GM23338 (cell line): ENCODE measurements around the gene LRRC2. TPM values are rescaled to one million over a fixed set of nuclear protein-coding genes. Genes with fewer than 3 reads are reported as not detected.

Source experiments
- ATAC-seq: fragments of 200-7000 bp; cut with Tn5 transposase; 3 replicates; pipeline ENCODE4 v1.9.1; 2020
- DNase-seq: peaks from one replicate; pipeline ENCODE4 v3.0.0-alpha.2; 2015; ENCODE audit warnings: low spot score
- H2AFZ ChIP-seq: fragments of 200-600 bp; sonication (generic); 2 replicates; pipeline ENCODE4 v1.8.0; 2016; ENCODE audit warnings: antibody characterized with exemption, mild to moderate bottlenecking, moderate library complexity
- H3F3A ChIP-seq: fragments of 200-600 bp; sonication (generic); replicated peaks from 2 replicates; pipeline ENCODE4 v1.8.0; 2017; ENCODE audit warnings: antibody characterized with exemption, mixed run types, low read depth
- H3K27ac ChIP-seq: fragments of 200-600 bp; sonication (generic); 2 replicates; pipeline ENCODE4 v1.6.1; 2016; ENCODE audit warnings: low read depth
- H3K27me3 ChIP-seq: fragments of 200-600 bp; sonication (generic); 2 replicates; pipeline ENCODE4 v1.8.0; 2016; ENCODE audit warnings: mild to moderate bottlenecking, mixed run types, moderate library complexity; ENCODE audit not compliant: insufficient read depth
- H3K36me3 ChIP-seq: fragments of 200-600 bp; sonication (generic); 2 replicates; pipeline ENCODE4 v1.8.0; 2016; ENCODE audit warnings: mild to moderate bottlenecking; ENCODE audit not compliant: insufficient read depth
- H3K4me1 ChIP-seq: fragments of 200-600 bp; sonication (generic); 2 replicates; pipeline ENCODE4 v1.8.0; 2016; ENCODE audit warnings: mild to moderate bottlenecking, moderate library complexity; ENCODE audit not compliant: insufficient read depth
- H3K4me2 ChIP-seq: fragments of 200-600 bp; sonication (generic); 2 replicates; pipeline ENCODE4 v1.7.1; 2017; ENCODE audit warnings: mixed run types
- H3K4me3 ChIP-seq: fragments of 200-600 bp; sonication (generic); 2 replicates; pipeline ENCODE4 v1.6.1; 2016; ENCODE audit warnings: mixed run types
- H3K79me2 ChIP-seq: fragments of 200-600 bp; sonication (generic); replicated peaks from 2 replicates; pipeline ENCODE4 v1.8.0; 2017; ENCODE audit warnings: mild to moderate bottlenecking; ENCODE audit not compliant: insufficient read depth
- H3K9me2 ChIP-seq: fragments of 200-600 bp; sonication (generic); 2 replicates; pipeline ENCODE4 v1.8.0; 2017; ENCODE audit not compliant: insufficient read depth
- H4K20me1 ChIP-seq: fragments of 200-600 bp; sonication (generic); replicated peaks from 2 replicates; pipeline ENCODE4 v1.8.0; 2017; ENCODE audit warnings: mild to moderate bottlenecking; ENCODE audit not compliant: insufficient read depth
- H3K27ac Mint-ChIP-seq: 2 replicates; pipeline ENCODE4 v1.8.0; 2020; ENCODE audit warnings: inconsistent platforms, mild to moderate bottlenecking, moderate library complexity, mixed read lengths
- H3K27me3 Mint-ChIP-seq: 3 replicates; pipeline ENCODE4 v1.8.0; 2022; ENCODE audit warnings: low read depth, mild to moderate bottlenecking, moderate library complexity, mixed read lengths, inconsistent platforms; ENCODE audit not compliant: insufficient read depth, poor library complexity
- H3K36me3 Mint-ChIP-seq: 3 replicates; pipeline ENCODE4 v1.8.0; 2021; ENCODE audit warnings: low read depth, mild to moderate bottlenecking, inconsistent platforms, moderate library complexity, mixed read lengths
- H3K4me1 Mint-ChIP-seq: 3 replicates; pipeline ENCODE4 v1.8.0; 2020; ENCODE audit warnings: mild to moderate bottlenecking, inconsistent platforms, mixed read lengths
- H3K4me3 Mint-ChIP-seq: 3 replicates; pipeline ENCODE4 v1.8.0; 2021; ENCODE audit warnings: moderate library complexity, mild to moderate bottlenecking, inconsistent platforms, mixed read lengths
- H3K9me3 Mint-ChIP-seq: 3 replicates; pipeline ENCODE4 v1.8.0; 2020; ENCODE audit warnings: moderate library complexity, mild to moderate bottlenecking, inconsistent platforms, mixed read lengths
- NANOG ChIP-seq: IDR thresholded peaks from 2 replicates; pipeline ENCODE4 v1.6.1; 2016; ENCODE audit warnings: antibody characterized with exemption, borderline replicate concordance
- POLR2AphosphoS5 ChIP-seq: IDR thresholded peaks from 2 replicates; pipeline ENCODE4 v1.6.1; 2016; ENCODE audit warnings: antibody characterized with exemption, low read depth
- polyA plus RNA-seq: library from polyadenylated mRNA; unstranded; fragments of >200 nt; fragmentation: Nextera tagmentation; extraction: Ambion mirVana; gene quantifications from 2 replicates; pipeline ENCODE4 v1.2.1, GENCODE V29; 2016
- total RNA-seq: library from RNA; depleted of rRNA; stranded (reverse); fragments of >200 nt; shearing (Covaris generic); gene quantifications from 2 replicates; pipeline ENCODE4 v1.2.3, GENCODE V29; 2014
- TF ChIP-seq, protein P1 (sequence below), 2 experiments: fragments of 200-600 bp in 1 of 2; sonication (generic) in 1 of 2; conservative IDR thresholded peaks; 2 replicates each; pipeline versions ENCODE4 v1.5.1 to v1.6.1; 2016 to 2017; ENCODE audit warnings: antibody characterized with exemption in 2 of 2, low read depth in 2 of 2, mild to moderate bottlenecking in 2 of 2, moderate library complexity in 1 of 2
- TF ChIP-seq, protein P2 (sequence below): IDR thresholded peaks from 2 replicates; pipeline ENCODE4 v1.6.1; 2016; ENCODE audit warnings: antibody characterized with exemption
- TF ChIP-seq, protein P3 (sequence below): fragments of 250-450 bp; sonication (Bioruptor Pico); IDR thresholded peaks from 2 replicates; pipeline ENCODE4 v1.5.0; 2020; ENCODE audit warnings: mild to moderate bottlenecking, moderate library complexity

Gene LRRC2
- total and polyA plus RNA-seq, 2 experiments from 2014 or later = 6.5 to 7.1 TPM

DNA sequence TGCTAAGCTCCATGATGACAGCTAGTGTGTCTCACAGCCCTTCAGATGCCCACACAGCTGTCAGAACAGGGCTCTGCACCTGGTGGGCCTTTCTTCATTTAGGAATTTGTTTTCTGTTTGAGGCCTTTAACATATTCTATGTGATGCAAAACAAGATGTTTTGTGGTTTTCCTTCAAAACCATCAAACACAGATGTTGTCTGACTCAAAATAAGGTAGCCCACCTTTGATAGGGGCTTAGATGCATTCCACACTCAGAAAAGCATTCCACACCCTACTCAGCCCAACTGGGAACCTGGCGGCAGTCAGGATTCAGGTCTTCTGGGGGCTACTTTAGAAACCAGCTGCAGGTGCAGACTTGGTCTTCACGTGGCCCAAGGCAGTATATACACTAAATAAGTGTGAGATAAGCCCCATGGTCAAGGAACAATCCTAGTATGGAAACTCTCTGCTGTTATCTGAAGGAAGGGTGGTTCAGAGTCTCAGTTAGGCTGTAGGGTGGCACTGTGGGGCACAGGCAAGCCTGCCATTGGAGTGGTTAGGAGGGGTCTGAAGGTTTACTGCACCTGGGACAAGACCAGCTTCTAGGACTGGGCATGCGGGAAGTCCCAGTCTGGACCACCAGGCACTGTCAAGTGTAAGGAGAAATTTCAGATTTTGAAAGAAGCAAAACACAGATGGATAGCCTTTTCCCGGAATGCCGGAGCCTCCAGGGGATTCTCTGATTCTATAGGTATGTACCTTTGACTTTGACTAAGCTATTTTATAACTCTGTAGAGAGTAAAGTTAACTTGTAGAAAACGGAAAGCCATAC lies 20.1 kb downstream of the LRRC2 start:
- peak; percentile 78 for ATAC-seq
- Histone ChIP-seq H3K4me3 (peak overlapping the region; percentile 27; the same call in 1 of the 2 replicates), H3K27ac (peak overlapping the region; percentile 97), H3K9me2 (peaks cover 4% of the 10 kb centered on the region; the same call in 1 of the 2 replicates), H3K36me3 (peaks cover 10% of the 10 kb centered on the region), H3K27me3 (no peaks in the 10 kb centered on the region), H3F3A (peaks cover 6% of the 10 kb centered on the region; the same call in 1 of the 2 replicates), H3K79me2 (peaks cover 5% of the 10 kb centered on the region; the same call in 1 of the 2 replicates), H4K20me1 (no peaks in the 10 kb centered on the region), H2AFZ (no peak overlapping the region), H3K4me2 (peak overlapping the region; percentile 15), H3K4me1 (peaks cover 32% of the 10 kb centered on the region)
- H3K27ac Mint-ChIP-seq = peak overlapping the region; percentile 85; the same call in 1 of the 2 replicates
- TF ChIP-seq, protein P1, sequence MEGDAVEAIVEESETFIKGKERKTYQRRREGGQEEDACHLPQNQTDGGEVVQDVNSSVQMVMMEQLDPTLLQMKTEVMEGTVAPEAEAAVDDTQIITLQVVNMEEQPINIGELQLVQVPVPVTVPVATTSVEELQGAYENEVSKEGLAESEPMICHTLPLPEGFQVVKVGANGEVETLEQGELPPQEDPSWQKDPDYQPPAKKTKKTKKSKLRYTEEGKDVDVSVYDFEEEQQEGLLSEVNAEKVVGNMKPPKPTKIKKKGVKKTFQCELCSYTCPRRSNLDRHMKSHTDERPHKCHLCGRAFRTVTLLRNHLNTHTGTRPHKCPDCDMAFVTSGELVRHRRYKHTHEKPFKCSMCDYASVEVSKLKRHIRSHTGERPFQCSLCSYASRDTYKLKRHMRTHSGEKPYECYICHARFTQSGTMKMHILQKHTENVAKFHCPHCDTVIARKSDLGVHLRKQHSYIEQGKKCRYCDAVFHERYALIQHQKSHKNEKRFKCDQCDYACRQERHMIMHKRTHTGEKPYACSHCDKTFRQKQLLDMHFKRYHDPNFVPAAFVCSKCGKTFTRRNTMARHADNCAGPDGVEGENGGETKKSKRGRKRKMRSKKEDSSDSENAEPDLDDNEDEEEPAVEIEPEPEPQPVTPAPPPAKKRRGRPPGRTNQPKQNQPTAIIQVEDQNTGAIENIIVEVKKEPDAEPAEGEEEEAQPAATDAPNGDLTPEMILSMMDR (conservative IDR thresholded peaks at IDR 0.05; ENCODE audit: low read depth in 2 of 2) = no peak
- TF ChIP-seq, protein P2, sequence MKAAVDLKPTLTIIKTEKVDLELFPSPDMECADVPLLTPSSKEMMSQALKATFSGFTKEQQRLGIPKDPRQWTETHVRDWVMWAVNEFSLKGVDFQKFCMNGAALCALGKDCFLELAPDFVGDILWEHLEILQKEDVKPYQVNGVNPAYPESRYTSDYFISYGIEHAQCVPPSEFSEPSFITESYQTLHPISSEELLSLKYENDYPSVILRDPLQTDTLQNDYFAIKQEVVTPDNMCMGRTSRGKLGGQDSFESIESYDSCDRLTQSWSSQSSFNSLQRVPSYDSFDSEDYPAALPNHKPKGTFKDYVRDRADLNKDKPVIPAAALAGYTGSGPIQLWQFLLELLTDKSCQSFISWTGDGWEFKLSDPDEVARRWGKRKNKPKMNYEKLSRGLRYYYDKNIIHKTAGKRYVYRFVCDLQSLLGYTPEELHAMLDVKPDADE = no peak
- TF ChIP-seq, protein P3, sequence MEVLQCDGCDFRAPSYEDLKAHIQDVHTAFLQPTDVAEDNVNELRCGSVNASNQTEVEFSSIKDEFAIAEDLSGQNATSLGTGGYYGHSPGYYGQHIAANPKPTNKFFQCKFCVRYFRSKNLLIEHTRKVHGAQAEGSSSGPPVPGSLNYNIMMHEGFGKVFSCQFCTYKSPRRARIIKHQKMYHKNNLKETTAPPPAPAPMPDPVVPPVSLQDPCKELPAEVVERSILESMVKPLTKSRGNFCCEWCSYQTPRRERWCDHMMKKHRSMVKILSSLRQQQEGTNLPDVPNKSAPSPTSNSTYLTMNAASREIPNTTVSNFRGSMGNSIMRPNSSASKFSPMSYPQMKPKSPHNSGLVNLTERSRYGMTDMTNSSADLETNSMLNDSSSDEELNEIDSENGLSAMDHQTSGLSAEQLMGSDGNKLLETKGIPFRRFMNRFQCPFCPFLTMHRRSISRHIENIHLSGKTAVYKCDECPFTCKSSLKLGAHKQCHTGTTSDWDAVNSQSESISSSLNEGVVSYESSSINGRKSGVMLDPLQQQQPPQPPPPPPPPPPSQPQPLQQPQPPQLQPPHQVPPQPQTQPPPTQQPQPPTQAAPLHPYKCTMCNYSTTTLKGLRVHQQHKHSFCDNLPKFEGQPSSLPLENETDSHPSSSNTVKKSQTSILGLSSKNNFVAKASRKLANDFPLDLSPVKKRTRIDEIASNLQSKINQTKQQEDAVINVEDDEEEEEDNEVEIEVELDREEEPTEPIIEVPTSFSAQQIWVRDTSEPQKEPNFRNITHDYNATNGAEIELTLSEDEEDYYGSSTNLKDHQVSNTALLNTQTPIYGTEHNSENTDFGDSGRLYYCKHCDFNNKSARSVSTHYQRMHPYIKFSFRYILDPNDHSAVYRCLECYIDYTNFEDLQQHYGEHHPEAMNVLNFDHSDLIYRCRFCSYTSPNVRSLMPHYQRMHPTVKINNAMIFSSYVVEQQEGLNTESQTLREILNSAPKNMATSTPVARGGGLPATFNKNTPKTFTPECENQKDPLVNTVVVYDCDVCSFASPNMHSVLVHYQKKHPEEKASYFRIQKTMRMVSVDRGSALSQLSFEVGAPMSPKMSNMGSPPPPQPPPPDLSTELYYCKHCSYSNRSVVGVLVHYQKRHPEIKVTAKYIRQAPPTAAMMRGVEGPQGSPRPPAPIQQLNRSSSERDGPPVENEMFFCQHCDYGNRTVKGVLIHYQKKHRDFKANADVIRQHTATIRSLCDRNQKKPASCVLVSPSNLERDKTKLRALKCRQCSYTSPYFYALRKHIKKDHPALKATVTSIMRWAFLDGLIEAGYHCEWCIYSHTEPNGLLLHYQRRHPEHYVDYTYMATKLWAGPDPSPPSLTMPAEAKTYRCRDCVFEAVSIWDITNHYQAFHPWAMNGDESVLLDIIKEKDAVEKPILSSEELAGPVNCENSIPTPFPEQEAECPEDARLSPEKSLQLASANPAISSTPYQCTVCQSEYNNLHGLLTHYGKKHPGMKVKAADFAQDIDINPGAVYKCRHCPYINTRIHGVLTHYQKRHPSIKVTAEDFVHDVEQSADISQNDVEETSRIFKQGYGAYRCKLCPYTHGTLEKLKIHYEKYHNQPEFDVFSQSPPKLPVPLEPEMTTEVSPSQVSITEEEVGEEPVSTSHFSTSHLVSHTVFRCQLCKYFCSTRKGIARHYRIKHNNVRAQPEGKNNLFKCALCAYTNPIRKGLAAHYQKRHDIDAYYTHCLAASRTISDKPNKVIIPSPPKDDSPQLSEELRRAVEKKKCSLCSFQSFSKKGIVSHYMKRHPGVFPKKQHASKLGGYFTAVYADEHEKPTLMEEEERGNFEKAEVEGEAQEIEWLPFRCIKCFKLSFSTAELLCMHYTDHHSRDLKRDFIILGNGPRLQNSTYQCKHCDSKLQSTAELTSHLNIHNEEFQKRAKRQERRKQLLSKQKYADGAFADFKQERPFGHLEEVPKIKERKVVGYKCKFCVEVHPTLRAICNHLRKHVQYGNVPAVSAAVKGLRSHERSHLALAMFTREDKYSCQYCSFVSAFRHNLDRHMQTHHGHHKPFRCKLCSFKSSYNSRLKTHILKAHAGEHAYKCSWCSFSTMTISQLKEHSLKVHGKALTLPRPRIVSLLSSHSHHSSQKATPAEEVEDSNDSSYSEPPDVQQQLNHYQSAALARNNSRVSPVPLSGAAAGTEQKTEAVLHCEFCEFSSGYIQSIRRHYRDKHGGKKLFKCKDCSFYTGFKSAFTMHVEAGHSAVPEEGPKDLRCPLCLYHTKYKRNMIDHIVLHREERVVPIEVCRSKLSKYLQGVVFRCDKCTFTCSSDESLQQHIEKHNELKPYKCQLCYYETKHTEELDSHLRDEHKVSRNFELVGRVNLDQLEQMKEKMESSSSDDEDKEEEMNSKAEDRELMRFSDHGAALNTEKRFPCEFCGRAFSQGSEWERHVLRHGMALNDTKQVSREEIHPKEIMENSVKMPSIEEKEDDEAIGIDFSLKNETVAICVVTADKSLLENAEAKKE (CRISPR knock-in tag) = peak; percentile 72; the same call in 1 of the 2 replicates
- TF ChIP-seq NANOG (peak; percentile 91), POLR2AphosphoS5 (peak; percentile 65)
- H3K4me3 Mint-ChIP-seq = peak overlapping the region; percentile 19; the same call in 1 of the 3 replicates
- H3K27me3 Mint-ChIP-seq = peaks cover 29% of the 10 kb centered on the region
- peaks cover 33% of the 10 kb centered on the region for H3K9me3 Mint-ChIP-seq
- DNase-seq = peak; percentile 85
- peaks cover 38% of the 10 kb centered on the region for H3K36me3 Mint-ChIP-seq
- peaks cover 47% of the 10 kb centered on the region for H3K4me1 Mint-ChIP-seq
